LoVo (cell line): ENCODE measurements around the gene PTK6.

ENCODE experiments used
- DNase-seq: peaks from one replicate; pipeline ENCODE4 v3.0.0-alpha.2; 2016; ENCODE audit warnings: low spot score

PTK6 gene

GRCh38 chr20:63557481-63557891 lies 20.3 kb upstream of the PTK6 start:
- no peak for DNase-seq

- DNase-seq: no peak
Measured at GRCh38 chr20:63556873-63557478, 19.8 kb upstream of the PTK6 start.

GRCh38 chr20:63555661-63556381 lies 18.6 kb upstream of the PTK6 start:
- DNase-seq: no peak

DNA sequence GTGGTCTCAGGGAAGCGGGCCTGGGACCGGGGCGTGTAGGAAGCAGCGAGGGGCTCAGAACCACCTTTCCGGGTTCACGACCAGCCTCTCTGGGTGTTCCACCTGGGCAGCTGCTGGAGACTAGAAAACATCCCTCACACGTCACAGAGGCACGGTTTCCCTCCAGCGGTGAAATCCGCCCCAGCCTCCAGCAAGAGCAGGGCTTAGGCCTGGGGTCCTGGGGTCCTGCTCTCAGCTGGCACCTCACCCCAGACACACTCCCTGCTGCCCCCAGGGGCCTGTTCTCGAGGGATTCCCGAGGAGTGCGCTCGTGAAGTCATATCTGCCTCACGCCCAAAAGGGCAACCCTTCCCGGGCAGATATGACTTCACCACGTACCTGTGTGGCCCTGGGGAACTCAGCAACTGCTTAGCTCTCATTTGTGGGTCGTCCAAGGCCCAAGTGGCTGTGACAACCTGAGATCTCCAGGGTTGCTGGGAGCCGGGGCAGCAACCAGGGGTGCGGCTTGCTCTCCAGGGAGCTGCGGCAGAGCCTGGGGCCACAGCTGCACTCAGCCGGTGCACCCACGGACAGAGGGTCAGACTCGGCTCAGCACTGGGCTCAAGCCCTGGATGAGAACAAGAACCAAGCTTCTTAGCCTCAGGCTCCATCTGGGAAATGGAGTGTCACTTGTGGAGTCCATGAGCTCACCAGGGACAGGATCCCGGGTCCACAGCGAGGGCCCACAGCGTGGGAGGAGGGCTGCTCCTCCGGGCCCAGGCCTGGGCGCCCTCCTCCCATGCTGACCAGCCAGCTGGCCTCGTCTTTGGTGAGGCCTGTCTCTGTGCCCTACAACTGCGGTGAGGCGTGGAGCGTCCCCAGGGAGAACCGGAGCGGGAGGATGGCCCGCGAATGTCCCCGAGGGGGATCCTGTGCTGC lies 17.4 kb upstream of the PTK6 start:
- no peak for DNase-seq

- no peak for DNase-seq
Measured at GRCh38 chr20:63553933-63554290, 16.7 kb upstream of the PTK6 start, which contains the start of gene FNDC11. Gene FNDC11 (plus strand): TSS chr20:63554159. CDS start chr20:63555664, 1,505 bp downstream.

GRCh38 chr20:63553251-63553932 lies 16.2 kb upstream of the PTK6 start:
- peak; percentile 76 for DNase-seq

GRCh38 chr20:63552481-63553249 lies 15.5 kb upstream of the PTK6 start:
- DNase-seq: no peak

- no peak for DNase-seq
Measured at GRCh38 chr20:63551068-63551467, 13.9 kb upstream of the PTK6 start.

DNA sequence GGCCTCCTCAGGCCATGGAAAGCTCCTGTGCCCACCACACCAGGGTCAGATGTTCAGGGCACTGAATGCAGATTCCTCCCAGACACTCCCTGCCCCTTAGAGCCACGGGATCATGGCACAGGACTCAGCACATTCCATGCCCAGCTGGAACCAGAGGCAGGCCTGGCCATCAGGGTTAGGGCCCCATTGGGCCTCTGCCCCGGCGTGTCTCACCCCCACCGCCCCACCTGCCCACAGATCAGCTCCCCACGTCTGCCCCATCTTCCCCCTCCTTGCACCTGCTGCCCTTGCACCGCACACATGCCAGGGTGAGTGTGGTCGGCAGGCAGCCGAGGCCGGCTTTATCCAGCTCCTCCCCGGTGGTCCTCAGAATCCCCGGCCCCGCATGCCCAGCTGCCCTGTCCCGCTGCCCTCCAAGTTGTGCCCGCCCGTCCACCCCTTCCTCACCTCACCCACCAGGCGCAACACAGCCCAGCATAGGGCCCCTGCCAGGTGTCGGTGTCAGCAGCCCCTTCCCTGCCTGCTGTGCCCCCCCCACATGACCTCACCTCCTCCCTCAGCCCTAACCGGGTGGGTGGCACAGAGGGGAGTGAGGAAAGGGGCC lies 12.6 kb upstream of the PTK6 start:
- no peak for DNase-seq

DNA sequence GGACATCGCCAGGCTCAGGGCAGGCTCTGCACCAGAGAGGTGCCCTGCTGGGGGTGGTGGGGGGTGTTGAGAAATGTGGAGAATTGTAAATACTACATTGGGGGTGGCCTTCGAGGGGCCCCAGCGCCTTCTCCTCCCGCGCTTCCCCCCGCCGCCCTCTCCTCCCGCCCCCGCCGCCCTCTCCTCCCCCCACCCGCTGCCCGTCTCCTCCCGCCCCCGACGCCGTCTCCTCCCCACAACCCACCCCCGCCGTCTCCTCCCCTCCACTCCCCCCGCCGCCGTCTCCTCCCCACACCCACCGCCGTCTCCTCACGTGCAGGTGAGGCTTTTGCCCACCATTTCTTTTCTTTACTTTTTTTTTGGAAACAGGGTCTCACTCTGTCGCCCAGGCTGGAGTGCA lies 11.8 kb upstream of the PTK6 start:
- DNase-seq: no peak

DNA sequence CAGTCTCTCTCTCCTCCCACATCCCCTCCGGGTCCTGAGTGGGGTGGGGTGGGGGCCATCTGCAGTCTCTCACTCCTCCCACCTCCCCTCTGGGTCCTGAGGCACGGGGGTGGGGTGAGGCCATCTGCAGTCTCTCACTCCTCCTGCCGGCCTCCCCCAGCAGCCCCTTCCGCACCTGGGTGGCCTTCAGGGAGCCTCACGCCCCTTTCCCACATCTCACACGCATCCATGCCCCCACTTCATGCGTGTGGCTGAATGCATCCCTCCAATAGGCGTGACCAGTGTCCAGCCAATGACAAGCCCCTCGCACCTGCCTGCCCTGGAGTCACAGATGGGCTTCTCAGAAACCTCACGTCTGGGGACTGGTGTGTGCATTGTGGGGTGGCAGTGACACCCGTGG lies 11.4 kb upstream of the PTK6 start:
- DNase-seq: no peak

DNA sequence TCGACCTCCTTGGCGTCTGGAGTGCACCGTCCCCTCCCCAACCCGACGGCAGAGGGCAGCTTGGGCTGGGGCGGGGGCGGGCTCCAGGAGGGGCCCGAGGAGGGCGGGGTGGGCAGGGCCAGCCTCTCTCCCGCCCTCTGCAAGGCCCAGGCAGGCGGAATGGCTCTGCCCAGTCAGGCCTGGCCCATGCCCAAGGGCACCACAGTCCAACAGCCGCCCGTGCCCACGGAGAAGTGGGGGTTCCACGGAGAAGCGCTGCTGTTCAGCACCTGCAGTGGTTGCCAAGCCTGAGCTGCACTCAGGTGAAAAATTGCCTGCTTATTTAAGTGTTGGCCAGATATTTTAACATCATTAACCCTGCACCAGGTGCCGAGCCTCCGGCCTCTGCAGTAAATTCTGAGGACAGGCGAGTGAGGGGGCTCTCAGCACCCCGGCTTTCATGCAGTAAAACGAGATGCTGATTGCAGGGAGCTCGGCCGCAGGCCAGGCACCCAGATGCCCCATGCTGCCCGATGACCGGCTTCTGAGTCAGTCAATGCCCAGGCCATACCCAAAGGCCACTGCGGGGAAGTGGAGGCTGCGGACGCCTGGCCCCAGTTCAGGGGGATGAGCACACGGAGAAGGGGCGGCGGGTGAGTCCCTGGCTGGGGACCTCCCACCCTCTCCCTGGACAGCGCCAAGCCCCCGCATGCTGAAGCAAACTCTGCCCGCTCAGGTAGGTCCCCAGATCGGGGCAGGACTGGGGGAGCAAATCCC lies 10.7 kb upstream of the PTK6 start, which contains the start of gene SRMS:
SRMS (minus strand) TSS at position 25 of the 756 bp plus-strand sequence. CDS start 286 bp downstream, outside the sequence.
- DNase-seq: no peak

GRCh38 chr20:63546956-63547724 lies 10.0 kb upstream of the PTK6 start:
- no peak for DNase-seq

GRCh38 chr20:63546256-63546955 lies 9.2 kb upstream of the PTK6 start:
- no peak for DNase-seq

DNA sequence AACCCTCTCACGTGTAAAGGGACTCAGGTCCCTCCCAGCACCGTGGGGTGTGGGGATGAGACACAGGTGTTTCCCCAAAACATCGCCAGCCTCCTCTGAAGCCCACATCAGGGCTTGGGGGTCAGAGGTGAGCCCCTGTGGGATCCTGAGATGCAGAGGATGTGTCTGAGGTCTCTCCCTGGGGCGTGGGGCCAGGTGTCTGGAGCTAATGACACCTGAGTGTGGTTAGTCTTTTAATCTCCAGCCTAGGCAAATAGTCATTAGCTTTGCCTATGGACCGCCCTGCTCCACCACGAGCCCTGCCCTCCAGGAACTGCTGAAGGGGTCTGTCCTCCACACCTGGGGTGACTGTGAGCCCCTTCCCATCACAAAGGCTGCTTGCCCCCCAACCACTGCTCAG lies 8.6 kb upstream of the PTK6 start:
- no peak for DNase-seq

GRCh38 chr20:63544958-63545516 lies 7.9 kb upstream of the PTK6 start:
- peak; percentile 94 for DNase-seq

- DNase-seq: no peak
Measured at GRCh38 chr20:63544241-63544957, 7.2 kb upstream of the PTK6 start.

GRCh38 chr20:63543733-63544132 lies 6.6 kb upstream of the PTK6 start:
- no peak for DNase-seq
